ENCODE results near the gene RNASEH2C.
"Not testable (repeated sequence)": the region's sequence is repeated elsewhere in the genome, so short reads cannot be mapped to it uniquely, and the experiment has no call there.

RNASEH2C gene

GRCh38 chr11:65716774-65717405 is 3.7 kb downstream of the RNASEH2C start:
- Histone ChIP-seq H3K4me1 (ENCODE audit: insufficient read depth, low read length) (no peaks in the 10 kb centered on the region), H3K36me3 (ENCODE audit: insufficient read depth, low read depth, low read length) (peaks cover 62% of the 10 kb centered on the region), H3K4me3 (ENCODE audit: low read length) (no peak overlapping the region), H3K27me3 (ENCODE audit: insufficient read depth, low read length) (no peaks in the 10 kb centered on the region), H3K9ac (ENCODE audit: low read depth, low read length) (no peak overlapping the region), H3K27ac (ENCODE audit: low read length) (no peak overlapping the region), H3K9me3 (ENCODE audit: insufficient read depth, low read depth, low read length) (no peaks in the 10 kb centered on the region)

GRCh38 chr11:65716302-65716701 is 4.3 kb downstream of the RNASEH2C start:
- H3K27me3 ChIP-seq (ENCODE audit: insufficient read depth, low read length) = no peaks in the 10 kb centered on the region
- no peaks in the 10 kb centered on the region for H3K4me1 ChIP-seq (ENCODE audit: insufficient read depth, low read length)
- H3K27ac ChIP-seq (ENCODE audit: low read length) = no peak overlapping the region
- peaks cover 62% of the 10 kb centered on the region for H3K36me3 ChIP-seq (ENCODE audit: insufficient read depth, low read depth, low read length)
- no peaks in the 10 kb centered on the region for H3K9me3 ChIP-seq (ENCODE audit: insufficient read depth, low read depth, low read length)
- no peak overlapping the region for H3K4me3 ChIP-seq (ENCODE audit: low read length)
- H3K9ac ChIP-seq (ENCODE audit: low read depth, low read length) = no peak overlapping the region

GRCh38 chr11:65714433-65714832 is 6.2 kb downstream of the RNASEH2C start:
- Histone ChIP-seq H3K9ac (ENCODE audit: low read depth, low read length) (no peak overlapping the region), H3K27ac (ENCODE audit: low read length) (no peak overlapping the region), H3K4me1 (ENCODE audit: insufficient read depth, low read length) (no peaks in the 10 kb centered on the region), H3K36me3 (ENCODE audit: insufficient read depth, low read depth, low read length) (peaks cover 62% of the 10 kb centered on the region), H3K27me3 (ENCODE audit: insufficient read depth, low read length) (no peaks in the 10 kb centered on the region), H3K9me3 (ENCODE audit: insufficient read depth, low read depth, low read length) (no peaks in the 10 kb centered on the region), H3K4me3 (ENCODE audit: low read length) (no peak overlapping the region)

- H3K4me3 ChIP-seq (ENCODE audit: low read length) = no peak overlapping the region; the same call in 1 of the 2 replicates
- H3K9ac ChIP-seq (ENCODE audit: low read depth, low read length) = no peak overlapping the region
- H3K36me3 ChIP-seq (ENCODE audit: insufficient read depth, low read depth, low read length) = peaks cover 52% of the 10 kb centered on the region
- H3K9me3 ChIP-seq (ENCODE audit: insufficient read depth, low read depth, low read length) = no peaks in the 10 kb centered on the region
- no peak overlapping the region for H3K27ac ChIP-seq (ENCODE audit: low read length)
- no peaks in the 10 kb centered on the region for H3K4me1 ChIP-seq (ENCODE audit: insufficient read depth, low read length)
- H3K27me3 ChIP-seq (ENCODE audit: insufficient read depth, low read length) = no peaks in the 10 kb centered on the region
Observed at GRCh38 chr11:65713212-65713969, 7.2 kb downstream of the RNASEH2C start.

GRCh38 chr11:65712633-65713076 is 7.9 kb downstream of the RNASEH2C start:
- no peaks in the 10 kb centered on the region for H3K4me1 ChIP-seq (ENCODE audit: insufficient read depth, low read length)
- peak overlapping the region; percentile 73 for H3K4me3 ChIP-seq (ENCODE audit: low read length)
- no peaks in the 10 kb centered on the region for H3K9me3 ChIP-seq (ENCODE audit: insufficient read depth, low read depth, low read length)
- H3K9ac ChIP-seq (ENCODE audit: low read depth, low read length) = peak overlapping the region; percentile 84; the same call in 1 of the 2 replicates
- H3K27me3 ChIP-seq (ENCODE audit: insufficient read depth, low read length) = no peaks in the 10 kb centered on the region
- no peak overlapping the region for H3K27ac ChIP-seq (ENCODE audit: low read length)
- peaks cover 45% of the 10 kb centered on the region for H3K36me3 ChIP-seq (ENCODE audit: insufficient read depth, low read depth, low read length)

GRCh38 chr11:65711785-65712632 is 8.6 kb downstream of the RNASEH2C start, which contains the start of gene KAT5:
Gene KAT5, plus strand, starts transcription at chr11:65712252. Its CDS starts 16 bp downstream, at chr11:65712268.
- H3K9ac ChIP-seq (ENCODE audit: low read depth, low read length) = peak within 1 kb of the TSS; percentile 84
- peaks cover 38% of the 10 kb centered on the region for H3K36me3 ChIP-seq (ENCODE audit: insufficient read depth, low read depth, low read length)
- no peaks in the 10 kb centered on the region for H3K4me1 ChIP-seq (ENCODE audit: insufficient read depth, low read length)
- no peaks in the 10 kb centered on the region for H3K27me3 ChIP-seq (ENCODE audit: insufficient read depth, low read length)
- no peaks in the 10 kb centered on the region for H3K9me3 ChIP-seq (ENCODE audit: insufficient read depth, low read depth, low read length)
- H3K4me3 ChIP-seq (ENCODE audit: low read length) = peak within 1 kb of the TSS; percentile 73
- peak within 1 kb of the TSS; percentile 95 for H3K27ac ChIP-seq (ENCODE audit: low read length)

GRCh38 chr11:65710421-65710820 is 10.2 kb downstream of the RNASEH2C start:
- Histone ChIP-seq H3K27me3 (ENCODE audit: insufficient read depth, low read length) (no peaks in the 10 kb centered on the region; the same call in 1 of the 2 replicates), H3K4me3 (ENCODE audit: low read length) (no peak overlapping the region), H3K9ac (ENCODE audit: low read depth, low read length) (no peak overlapping the region), H3K27ac (ENCODE audit: low read length) (no peak overlapping the region), H3K36me3 (ENCODE audit: insufficient read depth, low read depth, low read length) (peaks cover 23% of the 10 kb centered on the region), H3K4me1 (ENCODE audit: insufficient read depth, low read length) (no peaks in the 10 kb centered on the region), H3K9me3 (ENCODE audit: insufficient read depth, low read depth, low read length) (no peaks in the 10 kb centered on the region)

- no peak overlapping the region for H3K4me3 ChIP-seq (ENCODE audit: low read length)
- no peaks in the 10 kb centered on the region for H3K9me3 ChIP-seq (ENCODE audit: insufficient read depth, low read depth, low read length)
- H3K27ac ChIP-seq (ENCODE audit: low read length) = no peak overlapping the region
- no peaks in the 10 kb centered on the region; the same call in 1 of the 2 replicates for H3K27me3 ChIP-seq (ENCODE audit: insufficient read depth, low read length)
- H3K9ac ChIP-seq (ENCODE audit: low read depth, low read length) = no peak overlapping the region
- no peaks in the 10 kb centered on the region for H3K4me1 ChIP-seq (ENCODE audit: insufficient read depth, low read length)
- peaks cover 16% of the 10 kb centered on the region for H3K36me3 ChIP-seq (ENCODE audit: insufficient read depth, low read depth, low read length)
Observed at GRCh38 chr11:65709661-65710060, 10.9 kb downstream of the RNASEH2C start.

- no peaks in the 10 kb centered on the region for H3K9me3 ChIP-seq (ENCODE audit: insufficient read depth, low read depth, low read length)
- no peak overlapping the region for H3K27ac ChIP-seq (ENCODE audit: low read length)
- H3K4me1 ChIP-seq (ENCODE audit: insufficient read depth, low read length) = no peaks in the 10 kb centered on the region
- peaks cover 4% of the 10 kb centered on the region for H3K36me3 ChIP-seq (ENCODE audit: insufficient read depth, low read depth, low read length)
- no peaks in the 10 kb centered on the region; the same call in 1 of the 2 replicates for H3K27me3 ChIP-seq (ENCODE audit: insufficient read depth, low read length)
- H3K9ac ChIP-seq (ENCODE audit: low read depth, low read length) = no peak overlapping the region
- no peak overlapping the region for H3K4me3 ChIP-seq (ENCODE audit: low read length)
Observed at GRCh38 chr11:65708451-65708850, 12.1 kb downstream of the RNASEH2C start.

- H3K27ac ChIP-seq (ENCODE audit: low read length); H3K4me1 ChIP-seq (ENCODE audit: insufficient read depth, low read length); H3K9ac ChIP-seq (ENCODE audit: low read depth, low read length); H3K9me3 ChIP-seq (ENCODE audit: insufficient read depth, low read depth, low read length); H3K27me3 ChIP-seq (ENCODE audit: insufficient read depth, low read length); H3K4me3 ChIP-seq (ENCODE audit: low read length); H3K36me3 ChIP-seq (ENCODE audit: insufficient read depth, low read depth, low read length): not testable (repeated sequence)
Observed at GRCh38 chr11:65707002-65707401, 13.6 kb downstream of the RNASEH2C start.

GRCh38 chr11:65706303-65706763 is 14.3 kb downstream of the RNASEH2C start:
- H3K4me1 ChIP-seq (ENCODE audit: insufficient read depth, low read length); H3K4me3 ChIP-seq (ENCODE audit: low read length); H3K9ac ChIP-seq (ENCODE audit: low read depth, low read length); H3K9me3 ChIP-seq (ENCODE audit: insufficient read depth, low read depth, low read length); H3K27ac ChIP-seq (ENCODE audit: low read length); H3K36me3 ChIP-seq (ENCODE audit: insufficient read depth, low read depth, low read length); H3K27me3 ChIP-seq (ENCODE audit: insufficient read depth, low read length): not testable (repeated sequence)

All from iPS-20b (cell line).